DMS53 treated with DMSO at 0.1 percent for 48 hours (cell line): ENCODE results near the gene CKS1B.

Experiments used
- DNase-seq: peaks from one replicate; lab custom pipeline; 2025; ENCODE audit not compliant: unreplicated experiment; lab: John Stamatoyannopoulos, UW

The CKS1B gene

GRCh38 chr1:155001425-155001674, 26.9 kb downstream of the CKS1B start:
- DNase-seq: no peak

GRCh38 chr1:155001675-155002463, 27.4 kb downstream of the CKS1B start:
- peak; percentile 93 for DNase-seq

- peak; percentile 89 for DNase-seq
Observed at GRCh38 chr1:155002464-155003226, 28.2 kb downstream of the CKS1B start, which contains the start of gene ZBTB7B. TSS of gene ZBTB7B (plus strand) at chr1:155002802. CDS start at chr1:155014661, 11,859 bp downstream.

GRCh38 chr1:155003227-155003765, 28.8 kb downstream of the CKS1B start:
- no peak for DNase-seq

- no peak for DNase-seq
Observed at GRCh38 chr1:155003766-155004351, 29.4 kb downstream of the CKS1B start.

- DNase-seq: no peak
Observed at GRCh38 chr1:155004352-155005075, 30.0 kb downstream of the CKS1B start.

- DNase-seq: no peak
Observed at GRCh38 chr1:155005076-155006011, 30.9 kb downstream of the CKS1B start.

GRCh38 chr1:155006601-155007101, 32.2 kb downstream of the CKS1B start:
- DNase-seq: no peak

GRCh38 chr1:155007251-155007828, 32.9 kb downstream of the CKS1B start:
- DNase-seq: no peak

GRCh38 chr1:155008015-155008941, 33.8 kb downstream of the CKS1B start:
- DNase-seq: no peak

- no peak for DNase-seq
Observed at GRCh38 chr1:155009221-155009711, 34.8 kb downstream of the CKS1B start.

- no peak for DNase-seq
Observed at GRCh38 chr1:155009742-155010141, 35.3 kb downstream of the CKS1B start.

GRCh38 chr1:155010211-155010918, 35.9 kb downstream of the CKS1B start:
- DNase-seq: no peak

GRCh38 chr1:155011004-155011416, 36.5 kb downstream of the CKS1B start:
- DNase-seq: no peak

GRCh38 chr1:155011437-155012025, 37.0 kb downstream of the CKS1B start:
- DNase-seq: no peak

- no peak for DNase-seq
Observed at GRCh38 chr1:155012026-155012546, 37.6 kb downstream of the CKS1B start.
